HG02943 (cell line): ENCODE results near the gene HMX1.

Experiments
- ATAC-seq: cut with Tn5 transposase; IDR thresholded peaks from one replicate; pipeline ENCODE4 v1.9.1; 2021; ENCODE audit warnings: mild to moderate bottlenecking, low read depth, moderate library complexity; ENCODE audit not compliant: unreplicated experiment

HMX1 gene

DNA sequence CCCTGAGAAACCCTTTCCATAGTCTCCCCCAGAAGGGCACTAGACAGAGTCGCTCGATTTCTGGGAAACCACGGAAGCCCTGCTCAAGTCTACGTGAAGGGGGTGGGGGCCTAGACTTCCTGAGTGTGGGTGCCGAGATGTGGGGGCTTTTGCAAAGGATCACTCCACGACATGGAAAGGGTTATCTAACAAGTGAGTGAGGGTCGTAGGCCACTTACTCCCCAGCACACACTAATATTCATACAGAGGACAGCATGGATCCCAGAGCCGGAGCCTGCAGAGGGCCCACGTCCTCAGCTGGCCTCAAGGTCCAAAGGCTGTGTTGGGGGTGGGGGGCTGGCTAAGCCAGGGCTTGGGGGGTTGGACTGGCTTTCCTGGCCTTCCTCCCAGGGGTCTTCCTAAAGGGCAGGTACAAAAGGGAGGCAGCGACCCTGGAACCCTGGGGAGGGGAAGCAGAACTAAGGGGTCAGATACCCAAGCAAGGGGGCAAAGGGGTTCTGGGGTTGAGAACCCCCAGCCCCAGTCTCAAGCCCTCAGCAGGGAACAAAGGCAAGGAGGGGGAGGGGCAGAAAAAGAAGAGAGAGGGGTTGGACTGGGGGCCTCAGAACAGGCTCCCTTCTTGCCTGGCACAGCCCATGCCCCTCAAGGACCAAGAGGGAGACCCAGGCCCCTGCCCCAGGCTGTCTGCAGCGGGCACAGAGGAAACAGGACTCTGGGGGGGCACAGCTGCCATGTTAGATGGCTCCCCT is 1.6 kb downstream of the HMX1 start:
- ATAC-seq: no peak

DNA sequence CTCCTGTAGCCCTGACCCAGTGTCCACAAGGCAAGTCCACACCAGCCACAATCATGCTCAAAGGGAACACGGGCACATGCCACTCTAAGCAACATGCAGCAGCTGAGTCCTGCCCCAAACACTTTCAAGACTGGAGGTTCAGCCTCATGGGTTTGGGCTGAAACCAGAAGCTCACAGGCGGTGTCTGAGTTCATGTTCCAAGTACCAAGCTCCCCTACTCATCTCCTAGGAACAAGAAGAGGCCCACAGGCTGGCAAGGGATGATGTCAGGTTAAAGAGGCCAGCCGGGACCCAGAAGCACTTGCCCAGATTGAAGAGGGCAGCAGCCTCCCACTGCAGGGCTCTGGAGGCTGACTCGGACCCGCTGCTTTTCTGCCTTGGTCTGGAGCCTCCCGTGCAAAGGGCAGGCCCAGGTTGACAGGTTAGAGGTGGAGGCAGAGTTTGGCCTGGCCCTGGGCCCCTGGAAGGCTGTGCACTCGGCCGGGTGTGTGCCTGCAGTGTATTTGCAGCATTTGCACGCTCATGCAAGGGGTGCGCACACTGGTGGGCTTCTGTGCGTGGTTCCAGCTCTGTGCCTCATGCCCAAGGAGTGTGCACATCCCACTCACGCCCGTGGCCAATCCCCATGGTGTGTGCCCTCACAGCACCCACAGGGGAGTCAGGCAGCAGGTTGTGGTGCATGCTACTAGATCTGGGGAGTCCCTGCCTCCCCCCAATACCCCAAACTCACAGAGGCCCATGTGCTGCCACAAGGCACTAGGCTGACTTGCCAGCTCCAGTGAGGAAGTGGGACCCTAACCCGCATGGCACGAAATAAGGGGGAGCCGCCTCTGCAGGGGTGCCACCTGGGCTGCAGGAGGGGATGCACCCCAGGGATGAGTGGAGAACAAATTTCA is 2.4 kb downstream of the HMX1 start:
- ATAC-seq: no peak

GRCh38 chr4:8868321-8869001 is 3.2 kb downstream of the HMX1 start:
- no peak for ATAC-seq

DNA sequence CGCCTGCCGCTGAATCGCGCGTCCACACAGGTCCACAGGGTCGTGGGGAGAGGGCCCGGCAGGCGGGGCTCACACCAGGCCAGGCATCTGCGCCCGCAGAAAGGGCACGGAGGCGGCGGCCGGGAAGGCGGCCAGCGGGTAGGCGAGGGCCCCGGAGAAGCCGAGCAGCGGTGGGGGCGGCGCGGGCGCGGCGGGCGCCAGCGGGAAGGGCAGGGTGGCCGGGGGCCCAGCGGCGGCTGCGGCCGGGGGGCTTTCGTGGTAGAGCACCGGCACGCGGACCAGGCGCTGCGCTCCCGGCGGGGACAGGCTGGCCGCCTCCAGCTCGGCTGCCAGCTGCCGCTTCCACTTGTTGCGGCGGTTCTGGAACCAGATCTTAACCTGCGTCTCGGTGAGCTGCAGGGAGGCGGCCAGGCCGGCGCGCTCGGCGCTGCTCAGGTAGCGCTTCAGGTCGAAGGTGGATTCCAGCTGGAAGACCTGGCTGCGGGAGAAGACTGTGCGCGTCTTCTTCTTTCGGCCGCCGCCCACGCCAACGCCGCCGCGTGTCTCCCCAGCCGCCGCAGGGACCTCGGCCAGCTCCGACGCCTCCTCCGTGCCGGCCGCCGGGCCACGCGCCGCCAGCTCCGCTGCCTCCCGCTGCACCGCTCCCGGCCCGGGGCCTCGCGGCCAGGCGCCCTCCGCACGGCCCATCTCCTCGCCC is 3.9 kb downstream of the HMX1 start:
- no peak for ATAC-seq

DNA sequence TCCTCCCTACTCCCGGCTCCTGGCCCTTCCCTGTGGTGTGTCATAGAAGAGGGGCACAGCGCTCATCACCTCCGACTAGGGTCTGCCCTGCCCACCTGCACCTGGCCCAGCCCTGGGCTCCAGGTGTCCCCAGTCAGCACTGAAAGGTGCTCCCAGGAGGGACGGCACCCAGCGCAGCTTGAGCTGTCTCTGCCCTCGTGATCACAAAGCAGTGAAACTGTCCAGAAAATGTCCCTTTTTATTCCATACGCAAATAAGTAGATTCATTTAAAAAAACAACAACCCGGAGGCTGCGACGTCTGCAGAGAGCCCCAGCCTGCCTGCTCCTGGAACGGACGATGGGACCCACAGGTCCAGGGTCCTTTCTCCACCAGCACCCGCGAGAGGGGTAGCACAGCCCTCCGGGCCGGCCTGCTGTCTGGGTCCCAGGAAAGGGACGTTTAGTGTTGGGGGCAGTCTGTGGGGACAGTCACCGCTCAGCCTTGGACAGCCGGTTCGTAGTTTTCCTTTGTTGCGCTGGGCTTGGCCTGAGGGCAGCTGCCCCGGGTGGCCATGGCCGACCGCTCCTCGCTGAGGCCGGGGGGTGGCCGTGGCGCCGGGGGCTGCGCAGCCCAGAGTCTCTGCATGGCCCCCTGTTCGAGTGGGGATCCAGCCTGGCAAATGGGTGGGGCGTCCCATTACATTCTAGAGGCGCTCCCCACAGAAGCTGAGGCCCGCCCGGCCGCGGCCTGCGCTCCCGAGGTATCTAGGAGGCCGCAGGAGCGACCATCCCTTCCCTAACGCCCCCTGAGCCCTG is 4.6 kb downstream of the HMX1 start:
- ATAC-seq: no peak

DNA sequence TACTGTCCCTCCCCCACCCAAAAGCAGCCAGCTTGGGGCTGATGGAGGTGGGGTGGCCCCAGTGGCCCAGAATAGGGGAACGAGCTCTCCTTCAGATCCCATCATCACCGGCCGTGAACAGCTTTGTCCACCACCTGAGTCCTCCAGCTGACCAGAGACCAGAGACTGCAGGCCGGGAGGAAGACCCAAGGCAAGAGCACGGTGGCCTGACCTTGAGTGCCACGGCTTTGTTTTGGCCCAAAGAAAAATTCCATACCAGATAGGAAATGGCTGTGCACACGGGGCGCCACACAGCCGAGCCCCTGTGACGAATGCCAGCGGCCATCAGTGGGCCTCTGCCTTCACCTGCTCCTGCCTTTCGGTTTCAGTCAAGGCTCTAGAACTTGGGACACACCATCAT is 5.2 kb downstream of the HMX1 start:
- ATAC-seq: no peak

GRCh38 chr4:8865681-8866310 is 5.8 kb downstream of the HMX1 start:
- ATAC-seq: no peak

DNA sequence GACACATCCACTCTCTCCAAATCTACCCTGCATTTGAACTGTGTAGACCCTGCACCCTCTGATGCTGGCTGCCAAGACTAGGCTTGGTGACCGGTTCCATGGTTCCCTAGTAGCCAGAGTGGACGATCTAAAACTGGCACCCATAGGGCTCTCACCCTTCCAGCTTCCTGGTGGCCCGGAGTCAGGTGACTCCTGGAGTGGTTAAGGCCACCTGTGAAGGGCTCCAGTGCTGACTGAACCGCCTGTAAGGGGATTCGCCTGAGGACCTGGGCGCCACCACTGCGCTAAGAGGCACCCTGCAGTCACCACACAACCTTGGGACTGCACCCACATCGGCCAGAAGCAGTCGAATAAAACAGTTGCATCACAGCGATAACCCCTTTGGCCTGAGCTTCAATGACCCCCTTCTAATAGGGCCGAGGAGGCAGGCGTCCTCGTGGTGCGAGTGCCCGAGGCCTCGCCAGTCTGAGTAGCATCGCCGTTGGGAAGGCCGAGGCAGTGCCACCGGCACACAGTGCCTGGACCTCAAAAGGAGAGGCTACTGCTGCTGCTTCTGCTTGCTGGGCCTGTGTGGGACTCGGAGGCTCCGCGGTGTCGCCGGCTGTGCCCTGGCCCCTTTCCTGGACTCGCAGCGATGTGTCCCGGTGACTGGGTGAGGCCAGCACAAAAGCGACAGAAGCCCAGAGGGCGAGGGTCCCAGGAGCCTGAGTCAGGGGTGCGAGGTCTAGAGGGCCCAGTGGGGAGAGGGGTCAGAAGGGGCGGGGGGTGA is 6.5 kb downstream of the HMX1 start:
- no peak for ATAC-seq

- ATAC-seq: no peak
These were observed 7.7 kb downstream of the HMX1 start for GRCh38 chr4:8863686-8864682.

DNA sequence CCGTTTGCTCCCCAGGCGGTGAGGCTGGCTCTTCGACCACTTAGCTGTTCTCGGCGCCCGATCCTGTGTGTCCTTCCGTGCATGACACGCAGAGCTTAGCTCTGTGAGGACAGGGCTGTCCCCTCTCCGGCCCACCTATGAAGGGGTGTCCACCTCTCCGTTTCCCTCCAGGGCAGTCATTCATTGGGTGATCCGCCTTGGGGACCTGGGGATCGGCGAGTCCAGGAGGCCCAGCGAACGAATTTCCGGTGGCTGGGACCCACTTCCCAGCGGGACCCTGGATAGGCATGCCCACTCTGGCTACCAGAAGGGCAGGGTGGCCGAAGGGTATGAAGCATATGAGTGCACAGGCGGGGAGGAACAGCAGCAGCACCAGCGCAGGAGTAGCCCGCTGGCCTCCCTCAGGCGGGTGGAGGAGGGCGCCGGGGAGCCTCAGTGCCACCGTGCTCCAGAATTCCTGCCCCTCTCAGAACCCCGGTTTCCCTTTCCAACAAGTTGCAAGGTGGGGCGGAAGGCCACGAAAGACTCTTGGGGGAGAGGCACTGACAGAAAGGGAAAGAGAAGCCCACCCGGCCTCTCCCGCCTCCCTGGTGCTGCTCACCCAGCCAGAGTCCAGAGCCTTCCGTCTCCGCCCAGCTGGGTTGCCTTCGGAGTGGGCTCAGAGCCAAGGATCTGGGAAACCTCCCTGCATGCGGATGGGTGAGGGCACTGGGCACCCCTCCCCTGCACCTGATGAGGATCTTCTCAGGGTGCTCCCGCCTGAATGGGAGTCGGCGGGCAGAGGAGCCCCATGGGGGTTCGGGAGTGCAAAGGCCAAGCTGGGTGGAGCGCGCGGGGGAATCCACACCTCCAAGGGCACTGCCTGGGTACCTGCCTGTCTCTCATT is 8.6 kb downstream of the HMX1 start:
- ATAC-seq: no peak

DNA sequence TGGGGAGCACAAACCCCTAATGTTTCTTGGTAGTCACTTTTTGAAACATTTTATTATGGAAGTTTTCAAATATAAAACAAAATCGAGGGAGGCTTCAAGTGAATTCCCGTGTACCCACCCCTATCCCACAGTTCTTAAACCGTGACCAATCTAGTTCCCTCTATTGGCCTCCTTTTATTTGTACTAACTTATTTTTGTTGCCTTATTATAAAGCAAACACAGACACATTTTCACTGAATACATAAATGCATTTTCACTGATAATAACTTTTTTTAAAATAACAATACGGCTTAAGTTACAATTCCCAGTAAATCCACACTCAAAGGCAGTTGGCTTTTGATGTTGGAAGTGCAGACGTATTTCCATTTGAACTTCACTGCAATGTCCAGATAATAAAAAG is 9.3 kb downstream of the HMX1 start:
- ATAC-seq: no peak

- ATAC-seq: no peak
These were observed 9.9 kb downstream of the HMX1 start for GRCh38 chr4:8861576-8862295.

DNA sequence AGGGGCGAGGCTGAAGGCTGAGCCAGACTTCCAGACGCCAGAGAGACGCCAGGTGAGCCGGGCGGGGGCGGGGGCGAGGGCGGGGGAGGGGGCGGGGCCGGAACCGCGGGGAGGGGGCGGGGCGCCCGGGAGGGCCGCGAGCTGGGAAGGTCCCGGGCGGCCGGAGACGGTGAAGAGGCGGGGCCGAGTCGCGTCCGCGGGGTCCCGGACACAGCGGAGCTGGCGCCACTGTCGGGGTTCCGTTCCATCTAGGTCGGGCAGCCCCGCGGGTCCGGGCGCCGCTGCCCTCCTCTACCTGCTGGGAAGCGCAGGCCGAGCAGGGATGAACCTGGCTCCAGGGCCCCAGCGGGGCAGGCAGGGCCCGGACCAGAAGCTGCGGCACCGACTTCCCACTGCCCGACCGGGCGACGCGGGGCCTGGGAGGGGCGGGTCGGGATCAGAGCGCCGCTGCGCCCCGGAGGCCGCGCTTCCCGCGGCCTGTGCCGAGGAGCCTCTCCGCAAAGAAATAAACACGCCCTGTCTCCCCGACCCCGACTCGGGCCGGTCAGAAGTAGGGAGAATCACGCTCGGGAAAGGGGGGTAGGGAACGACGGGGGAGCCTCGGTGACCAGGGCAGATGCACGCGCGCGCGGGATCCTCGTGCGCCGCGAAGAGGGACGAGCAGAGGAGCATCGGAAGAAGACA is 10.6 kb downstream of the HMX1 start:
- ATAC-seq: no peak

DNA sequence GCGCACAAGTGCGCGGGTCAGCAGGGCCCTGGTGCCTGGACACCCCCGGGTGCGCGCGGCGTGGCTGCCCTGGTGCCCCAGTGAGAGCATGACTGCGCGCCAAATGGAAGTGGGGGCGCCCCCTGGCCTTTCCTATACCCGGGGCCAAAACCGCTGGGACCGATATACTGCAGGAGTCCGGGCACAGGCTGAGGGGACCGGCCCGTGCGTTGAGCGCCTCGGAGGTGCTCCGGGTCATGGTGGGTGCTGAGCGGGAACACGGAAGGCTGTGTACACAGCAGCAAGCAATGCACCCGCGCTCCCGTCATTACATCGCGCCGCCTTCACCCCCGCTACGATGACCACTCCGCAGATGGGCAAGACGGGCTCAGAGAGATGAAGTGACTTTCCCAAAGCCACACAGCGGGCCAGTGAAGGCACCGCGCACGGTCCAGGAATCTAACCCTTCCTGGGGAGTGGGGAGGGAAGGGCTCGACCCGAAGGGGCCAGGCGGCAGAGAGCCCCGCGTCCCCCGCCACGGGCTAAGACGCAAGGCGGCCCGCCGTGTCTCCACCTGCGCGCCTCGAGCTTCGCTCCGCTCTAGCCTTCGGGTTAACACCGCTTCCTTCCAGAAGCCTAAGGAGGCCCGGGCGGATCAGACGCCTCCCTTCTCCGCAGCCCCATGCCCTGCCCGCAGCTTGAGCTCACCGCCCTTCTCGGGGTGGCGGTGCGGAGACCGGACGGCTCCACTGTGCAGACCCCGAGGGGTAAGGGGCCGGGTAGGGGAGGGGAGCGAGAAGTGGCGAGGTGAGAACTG is 11.3 kb downstream of the HMX1 start:
- no peak for ATAC-seq
